A673 (cell line): ENCODE data around the gene KLHL42.

Experiments
- EZH2 ChIP-seq: fragments of 200-600 bp; sonication (generic); IDR thresholded peaks from 2 replicates; pipeline ENCODE4 v1.6.1; 2017; ENCODE audit warnings: borderline replicate concordance, low read depth, mild to moderate bottlenecking, mixed read lengths, antibody characterized with exemption, low read length; ENCODE audit not compliant: poor library complexity, severe bottlenecking
- TF ChIP-seq, protein P1 (sequence below): fragments of 300-800, 200-600 bp; sonication (generic); conservative IDR thresholded peaks from 2 replicates; pipeline ENCODE4 v1.5.1; 2017; ENCODE audit warnings: low read depth, mild to moderate bottlenecking, antibody characterized with exemption, low read length, moderate library complexity, mixed read lengths

DNA sequence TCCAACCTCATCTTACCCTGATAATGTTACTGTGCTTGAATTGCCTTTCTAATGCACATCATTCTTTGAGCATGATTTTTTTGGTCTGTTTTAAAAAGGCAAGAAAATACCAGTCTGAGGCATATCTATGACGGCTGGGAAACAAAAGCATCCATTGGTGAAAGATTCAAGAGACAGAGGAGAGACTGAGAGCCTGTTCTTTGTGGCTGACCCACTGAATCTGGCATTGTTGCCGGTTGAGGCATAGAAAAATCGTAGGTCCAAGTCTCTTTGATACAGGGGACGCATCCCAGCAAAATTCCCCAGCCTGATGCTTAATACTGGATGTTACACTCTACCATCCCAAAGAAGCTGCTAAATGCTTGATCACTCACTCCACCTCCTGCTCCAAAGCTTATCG lies 2.9 kb upstream of the KLHL42 start:
- no peak for TF ChIP-seq EZH2
- TF ChIP-seq, protein P1, sequence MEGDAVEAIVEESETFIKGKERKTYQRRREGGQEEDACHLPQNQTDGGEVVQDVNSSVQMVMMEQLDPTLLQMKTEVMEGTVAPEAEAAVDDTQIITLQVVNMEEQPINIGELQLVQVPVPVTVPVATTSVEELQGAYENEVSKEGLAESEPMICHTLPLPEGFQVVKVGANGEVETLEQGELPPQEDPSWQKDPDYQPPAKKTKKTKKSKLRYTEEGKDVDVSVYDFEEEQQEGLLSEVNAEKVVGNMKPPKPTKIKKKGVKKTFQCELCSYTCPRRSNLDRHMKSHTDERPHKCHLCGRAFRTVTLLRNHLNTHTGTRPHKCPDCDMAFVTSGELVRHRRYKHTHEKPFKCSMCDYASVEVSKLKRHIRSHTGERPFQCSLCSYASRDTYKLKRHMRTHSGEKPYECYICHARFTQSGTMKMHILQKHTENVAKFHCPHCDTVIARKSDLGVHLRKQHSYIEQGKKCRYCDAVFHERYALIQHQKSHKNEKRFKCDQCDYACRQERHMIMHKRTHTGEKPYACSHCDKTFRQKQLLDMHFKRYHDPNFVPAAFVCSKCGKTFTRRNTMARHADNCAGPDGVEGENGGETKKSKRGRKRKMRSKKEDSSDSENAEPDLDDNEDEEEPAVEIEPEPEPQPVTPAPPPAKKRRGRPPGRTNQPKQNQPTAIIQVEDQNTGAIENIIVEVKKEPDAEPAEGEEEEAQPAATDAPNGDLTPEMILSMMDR = no peak
